Stimulated activated naive CD8-positive, alpha-beta T cell treated with anti-CD3 and anti-CD28 coated beads, Interleukin-15, amount 100 ng/mL, for 72 hours (primary cell): ENCODE results near the gene VGLL1.

Experiments
- ATAC-seq: fragments of 150-1000 bp; cut with Tn5 transposase; 2 replicates; pipeline ENCODE4 v1.10.0; 2021; ENCODE audit warnings: mild to moderate bottlenecking, moderate library complexity
- DNase-seq, 2 donors: peaks; one replicate each; pipeline ENCODE4 v3.0.0; 2021 to 2022
- H3K27ac Mint-ChIP-seq, 2 donors: one replicate each; pipeline ENCODE4 v1.8.0; 2022; ENCODE audit warnings: mild to moderate bottlenecking in 2 of 2, mixed read lengths in 2 of 2, moderate library complexity in 2 of 2
- H3K27me3 Mint-ChIP-seq: one replicate; pipeline ENCODE4 v1.8.0; 2022; ENCODE audit warnings: mixed read lengths
- H3K4me1 Mint-ChIP-seq: one replicate; pipeline ENCODE4 v1.8.0; 2022; ENCODE audit warnings: mild to moderate bottlenecking, mixed read lengths
- H3K4me3 Mint-ChIP-seq, 2 donors: one replicate each; pipeline ENCODE4 v1.8.0; 2022; ENCODE audit warnings: mild to moderate bottlenecking in 2 of 2, mixed read lengths in 2 of 2, moderate library complexity in 1 of 2
- H3K9me3 Mint-ChIP-seq, 2 donors: one replicate each; pipeline ENCODE4 v1.8.0; 2022; ENCODE audit warnings: mixed read lengths in 2 of 2

Gene VGLL1

GRCh38 chrX:136534131-136534530 lies 2.1 kb downstream of the VGLL1 start:
- ATAC-seq (no peak), DNase-seq (no peak)
- H3K27me3 Mint-ChIP-seq = no peaks in the 10 kb centered on the region
- H3K9me3 Mint-ChIP-seq = no peaks in the 10 kb centered on the region
- no peak overlapping the region for H3K4me3 Mint-ChIP-seq
- H3K27ac Mint-ChIP-seq = no peak overlapping the region
- H3K4me1 Mint-ChIP-seq = peaks cover 5% of the 10 kb centered on the region

GRCh38 chrX:136538811-136539210 lies 6.8 kb downstream of the VGLL1 start:
- no peak for ATAC-seq

GRCh38 chrX:136540226-136540625 lies 8.2 kb downstream of the VGLL1 start:
- Mint-ChIP-seq H3K27ac (no peak overlapping the region), H3K4me3 (no peak overlapping the region), H3K9me3 (no peaks in the 10 kb centered on the region), H3K4me1 (peaks cover 21% of the 10 kb centered on the region), H3K27me3 (no peaks in the 10 kb centered on the region)
- DNase-seq (no peak), ATAC-seq (no peak)

More at GRCh38 chrX:136538811-136539210, 6.8 kb downstream of the VGLL1 start:
- no peak overlapping the region for H3K4me3 Mint-ChIP-seq
- DNase-seq = no peak
- no peaks in the 10 kb centered on the region for H3K27me3 Mint-ChIP-seq
- no peak overlapping the region for H3K27ac Mint-ChIP-seq
- no peaks in the 10 kb centered on the region for H3K9me3 Mint-ChIP-seq
- H3K4me1 Mint-ChIP-seq = peaks cover 12% of the 10 kb centered on the region

- DNase-seq (no peak), ATAC-seq (no peak)
- Mint-ChIP-seq H3K4me1 (peaks cover 32% of the 10 kb centered on the region), H3K27ac (no peak overlapping the region), H3K27me3 (no peaks in the 10 kb centered on the region), H3K9me3 (no peaks in the 10 kb centered on the region), H3K4me3 (no peak overlapping the region)
Measured at GRCh38 chrX:136541294-136541693, 9.3 kb downstream of the VGLL1 start.

GRCh38 chrX:136542281-136542680 lies 10.3 kb downstream of the VGLL1 start:
- Mint-ChIP-seq H3K27ac (no peak overlapping the region), H3K4me1 (peaks cover 41% of the 10 kb centered on the region), H3K9me3 (no peaks in the 10 kb centered on the region), H3K27me3 (no peaks in the 10 kb centered on the region), H3K4me3 (no peak overlapping the region)
- ATAC-seq = no peak
- no peak for DNase-seq

GRCh38 chrX:136546371-136546781 lies 14.4 kb downstream of the VGLL1 start:
- no peaks in the 10 kb centered on the region for H3K9me3 Mint-ChIP-seq
- H3K27ac Mint-ChIP-seq = peak overlapping the region; percentile 78 to 91
- DNase-seq (peak; percentile 1 to 25), ATAC-seq (peak; percentile 95)
- peaks cover 46% of the 10 kb centered on the region for H3K4me1 Mint-ChIP-seq
- H3K27me3 Mint-ChIP-seq = no peaks in the 10 kb centered on the region
- no peak overlapping the region for H3K4me3 Mint-ChIP-seq

GRCh38 chrX:136549226-136549625 lies 17.2 kb downstream of the VGLL1 start:
- DNase-seq (no peak), ATAC-seq (no peak)

GRCh38 chrX:136551410-136551809 lies 19.4 kb downstream of the VGLL1 start:
- Mint-ChIP-seq H3K4me1 (peaks cover 13% of the 10 kb centered on the region), H3K4me3 (no peak overlapping the region), H3K9me3 (no peaks in the 10 kb centered on the region), H3K27me3 (no peaks in the 10 kb centered on the region), H3K27ac (peak overlapping the region in 1 of 2 donors; percentile 70)
- DNase-seq = no peak
- no peak for ATAC-seq

More at GRCh38 chrX:136549226-136549625, 17.2 kb downstream of the VGLL1 start:
- Mint-ChIP-seq H3K4me3 (no peak overlapping the region), H3K27me3 (no peaks in the 10 kb centered on the region), H3K27ac (peak overlapping the region in 1 of 2 donors; percentile 12), H3K4me1 (peaks cover 33% of the 10 kb centered on the region), H3K9me3 (no peaks in the 10 kb centered on the region)

GRCh38 chrX:136555694-136556093 lies 23.7 kb downstream of the VGLL1 start:
- ATAC-seq (no peak), DNase-seq (no peak)
- no peaks in the 10 kb centered on the region for H3K27me3 Mint-ChIP-seq
- H3K9me3 Mint-ChIP-seq = no peaks in the 10 kb centered on the region
- H3K4me1 Mint-ChIP-seq = no peaks in the 10 kb centered on the region
- H3K4me3 Mint-ChIP-seq = no peak overlapping the region
- no peak overlapping the region for H3K27ac Mint-ChIP-seq

- DNase-seq (no peak), ATAC-seq (no peak)
- Mint-ChIP-seq H3K4me3 (no peak overlapping the region), H3K27me3 (no peaks in the 10 kb centered on the region), H3K27ac (no peak overlapping the region), H3K9me3 (no peaks in the 10 kb centered on the region), H3K4me1 (peaks cover 5% of the 10 kb centered on the region)
Measured at GRCh38 chrX:136572030-136572429, 40.0 kb downstream of the VGLL1 start.

- Mint-ChIP-seq H3K4me3 (no peak overlapping the region), H3K9me3 (no peaks in the 10 kb centered on the region), H3K4me1 (peaks cover 27% of the 10 kb centered on the region), H3K27me3 (no peaks in the 10 kb centered on the region), H3K27ac (no peak overlapping the region)
- DNase-seq = no peak
- no peak for ATAC-seq
Measured at GRCh38 chrX:136574548-136574947, 42.5 kb downstream of the VGLL1 start.

GRCh38 chrX:136577552-136577951 lies 45.5 kb downstream of the VGLL1 start:
- H3K4me3 Mint-ChIP-seq = peak overlapping the region in 1 of 2 donors; percentile 21
- H3K27ac Mint-ChIP-seq = peak overlapping the region in 1 of 2 donors; percentile 71
- H3K9me3 Mint-ChIP-seq = no peaks in the 10 kb centered on the region
- peaks cover 27% of the 10 kb centered on the region for H3K4me1 Mint-ChIP-seq
- no peaks in the 10 kb centered on the region for H3K27me3 Mint-ChIP-seq
- ATAC-seq (peak; percentile 99), DNase-seq (peak; percentile 45 to 71)

GRCh38 chrX:136580316-136580715 lies 48.3 kb downstream of the VGLL1 start:
- DNase-seq (no peak), ATAC-seq (no peak)
- no peaks in the 10 kb centered on the region for H3K27me3 Mint-ChIP-seq
- H3K4me1 Mint-ChIP-seq = peaks cover 37% of the 10 kb centered on the region
- no peak overlapping the region for H3K27ac Mint-ChIP-seq
- no peaks in the 10 kb centered on the region for H3K9me3 Mint-ChIP-seq
- no peak overlapping the region for H3K4me3 Mint-ChIP-seq

- no peak for ATAC-seq
- Mint-ChIP-seq H3K9me3 (no peaks in the 10 kb centered on the region), H3K4me1 (peaks cover 53% of the 10 kb centered on the region)
Measured at GRCh38 chrX:136582624-136583023, 50.6 kb downstream of the VGLL1 start.

GRCh38 chrX:136584545-136584944 lies 52.5 kb downstream of the VGLL1 start:
- Mint-ChIP-seq H3K4me3 (peak overlapping the region; percentile 63 to 69), H3K27me3 (no peaks in the 10 kb centered on the region), H3K4me1 (peaks cover 56% of the 10 kb centered on the region), H3K27ac (no peak overlapping the region), H3K9me3 (no peaks in the 10 kb centered on the region)
- ATAC-seq (peak; percentile 55), DNase-seq (peak in 1 of 2 donors; percentile 19)

More at GRCh38 chrX:136582624-136583023, 50.6 kb downstream of the VGLL1 start:
- no peaks in the 10 kb centered on the region for H3K27me3 Mint-ChIP-seq
- H3K4me3 Mint-ChIP-seq = no peak overlapping the region
- H3K27ac Mint-ChIP-seq = no peak overlapping the region
- DNase-seq = no peak

GRCh38 chrX:136585262-136585661 lies 53.2 kb downstream of the VGLL1 start:
- peak overlapping the region in 1 of 2 donors; percentile 49 for H3K27ac Mint-ChIP-seq
- H3K27me3 Mint-ChIP-seq = no peaks in the 10 kb centered on the region
- peak; percentile 39 for ATAC-seq
- no peak for DNase-seq
- no peaks in the 10 kb centered on the region for H3K9me3 Mint-ChIP-seq
- peak overlapping the region; percentile 63 to 69 for H3K4me3 Mint-ChIP-seq
- peaks cover 63% of the 10 kb centered on the region for H3K4me1 Mint-ChIP-seq

GRCh38 chrX:136585960-136586359 lies 53.9 kb downstream of the VGLL1 start:
- Mint-ChIP-seq H3K4me1 (peaks cover 63% of the 10 kb centered on the region), H3K4me3 (peak overlapping the region; percentile 64 to 69)

More at GRCh38 chrX:136585960-136586359, 53.9 kb downstream of the VGLL1 start:
- no peak for ATAC-seq
- Mint-ChIP-seq H3K27ac (peak overlapping the region; percentile 46 to 59), H3K9me3 (no peaks in the 10 kb centered on the region), H3K27me3 (no peaks in the 10 kb centered on the region)
- no peak for DNase-seq
